H9 (cell line): ENCODE results near the gene CELF4. TPM values are rescaled to one million over a fixed set of nuclear protein-coding genes. Genes with fewer than 3 reads are reported as not detected.

Experiments
- DNase-seq: peaks from one replicate; pipeline ENCODE4 v3.0.0-alpha.2; 2017
- H2AFZ ChIP-seq: one replicate; pipeline ENCODE4 v1.6.1; 2013; ENCODE audit warnings: mild to moderate bottlenecking, low read length, control low read depth, moderate library complexity
- H2AK5ac ChIP-seq: 2 replicates; pipeline ENCODE4 v1.6.1; 2013; ENCODE audit warnings: low read length, control low read depth, mixed read lengths; ENCODE audit not compliant: insufficient read length
- H2BK120ac ChIP-seq: one replicate; pipeline ENCODE4 v1.6.1; 2013; ENCODE audit warnings: low read depth, mild to moderate bottlenecking, low read length, control low read depth, inconsistent platforms; ENCODE audit not compliant: poor library complexity, severe bottlenecking
- H2BK12ac ChIP-seq: 2 replicates; pipeline ENCODE4 v1.6.1; 2013; ENCODE audit warnings: low read length, control low read depth, mixed read lengths, low read depth; ENCODE audit not compliant: insufficient read length
- H2BK15ac ChIP-seq: 2 replicates; pipeline ENCODE4 v1.6.1; 2013; ENCODE audit warnings: low read depth, low read length, control low read depth
- H2BK20ac ChIP-seq: one replicate; pipeline ENCODE4 v1.6.1; 2013; ENCODE audit warnings: low read depth, mild to moderate bottlenecking, low read length, control low read depth, inconsistent platforms; ENCODE audit not compliant: poor library complexity, severe bottlenecking
- H2BK5ac ChIP-seq: 2 replicates; pipeline ENCODE4 v1.6.1; 2013; ENCODE audit warnings: low read length, control low read depth, mixed read lengths; ENCODE audit not compliant: insufficient read length
- H3K14ac ChIP-seq: 2 replicates; pipeline ENCODE4 v1.6.1; 2013; ENCODE audit warnings: low read length, control low read depth; ENCODE audit not compliant: insufficient read depth
- H3K18ac ChIP-seq: 2 replicates; pipeline ENCODE4 v1.6.1; 2013; ENCODE audit warnings: low read depth, mild to moderate bottlenecking, mixed read lengths, low read length, control low read depth; ENCODE audit not compliant: insufficient read length
- H3K23ac ChIP-seq: 2 replicates; pipeline ENCODE4 v1.6.1; 2013; ENCODE audit warnings: low read length, control low read depth, mixed read lengths, low read depth; ENCODE audit not compliant: insufficient read length
- H3K23me2 ChIP-seq: 2 replicates; pipeline ENCODE4 v1.6.1; 2013; ENCODE audit warnings: low read depth, mild to moderate bottlenecking, mixed read lengths, low read length, control low read depth; ENCODE audit not compliant: insufficient read length, poor library complexity, severe bottlenecking
- H3K27ac ChIP-seq: 2 replicates; pipeline ENCODE4 v1.5.1; 2013; ENCODE audit warnings: low read length, control low read depth, mixed read lengths, low read depth; ENCODE audit not compliant: insufficient read length
- H3K27me3 ChIP-seq: 2 replicates; pipeline ENCODE4 v1.6.1; 2013; ENCODE audit warnings: low read length, control low read depth, inconsistent platforms; ENCODE audit not compliant: insufficient read depth
- H3K4ac ChIP-seq: 2 replicates; pipeline ENCODE4 v1.6.1; 2013; ENCODE audit warnings: low read depth, mild to moderate bottlenecking, control low read depth, inconsistent platforms, low read length, moderate library complexity
- H3K4me1 ChIP-seq: 2 replicates; pipeline ENCODE4 v1.6.1; 2013; ENCODE audit warnings: low read length, control low read depth, inconsistent platforms; ENCODE audit not compliant: insufficient read depth
- H3K4me2 ChIP-seq: 2 replicates; pipeline ENCODE4 v1.6.1; 2013; ENCODE audit warnings: low read length, control low read depth, mixed read lengths; ENCODE audit not compliant: insufficient read length, insufficient read depth
- H3K56ac ChIP-seq: 2 replicates; pipeline ENCODE4 v1.6.1; 2013; ENCODE audit warnings: low read depth, mild to moderate bottlenecking, mixed read lengths, low read length, control low read depth; ENCODE audit not compliant: insufficient read length
- H3K79me1 ChIP-seq: 2 replicates; pipeline ENCODE4 v1.6.1; 2013; ENCODE audit warnings: low read depth, mild to moderate bottlenecking, moderate library complexity, low read length, control low read depth, inconsistent platforms; ENCODE audit not compliant: insufficient read depth, poor library complexity, severe bottlenecking
- H3K79me2 ChIP-seq: 2 replicates; pipeline ENCODE4 v1.6.1; 2013; ENCODE audit warnings: low read length, control low read depth, inconsistent platforms; ENCODE audit not compliant: insufficient read depth
- H3K9ac ChIP-seq: 2 replicates; pipeline ENCODE4 v1.6.1; 2013; ENCODE audit warnings: low read length, control low read depth, mixed read lengths; ENCODE audit not compliant: insufficient read length; ENCODE audit errors: extremely low read depth
- H3K9me3 ChIP-seq: one replicate; pipeline ENCODE4 v1.6.1; 2013; ENCODE audit warnings: low read depth, low read length, inconsistent platforms; ENCODE audit not compliant: control insufficient read depth
- H3T11ph ChIP-seq: one replicate; pipeline ENCODE4 v1.6.1; 2013; ENCODE audit warnings: mild to moderate bottlenecking, low read length, control low read depth, inconsistent platforms
- H4K20me1 ChIP-seq: one replicate; pipeline ENCODE4 v1.6.1; 2013; ENCODE audit not compliant: control insufficient read depth, insufficient read length, insufficient read depth
- H4K5ac ChIP-seq: 2 replicates; pipeline ENCODE4 v1.6.1; 2013; ENCODE audit warnings: low read depth, mild to moderate bottlenecking, mixed read lengths, low read length, control low read depth; ENCODE audit not compliant: insufficient read length
- H4K8ac ChIP-seq: replicated peaks from 2 replicates; pipeline ENCODE4 v1.6.1; 2013; ENCODE audit warnings: low read length, control low read depth, mixed read lengths, low read depth; ENCODE audit not compliant: insufficient read length
- H4K91ac ChIP-seq: 2 replicates; pipeline ENCODE4 v1.6.1; 2013; ENCODE audit warnings: low read depth, mild to moderate bottlenecking, moderate library complexity, mixed read lengths, low read length, control low read depth; ENCODE audit not compliant: insufficient read length
- H3K27ac Mint-ChIP-seq, 3 experiments: 2 replicates in 2 of 3; 3 replicates in 1 of 3; pipeline ENCODE4 v1.8.0; 2020 to 2021; ENCODE audit warnings: mixed read lengths in 3 of 3, mild to moderate bottlenecking in 1 of 3, moderate library complexity in 1 of 3
- H3K27me3 Mint-ChIP-seq: 2 replicates; pipeline ENCODE4 v1.8.0; 2021; ENCODE audit warnings: low read depth, mild to moderate bottlenecking, moderate library complexity, mixed read lengths
- H3K36me3 Mint-ChIP-seq, 3 experiments: 2 replicates in 2 of 3; 3 replicates in 1 of 3; pipeline ENCODE4 v1.8.0; 2020 to 2021; ENCODE audit warnings: low read depth in 3 of 3, mixed read lengths in 3 of 3; ENCODE audit not compliant: insufficient read depth in 1 of 3
- H3K4me1 Mint-ChIP-seq, 2 experiments: 2 replicates each; pipeline ENCODE4 v1.8.0; 2020; ENCODE audit warnings: mixed read lengths in 2 of 2
- H3K4me3 Mint-ChIP-seq, 2 experiments: 2 replicates in 1 of 2; 3 replicates in 1 of 2; pipeline ENCODE4 v1.8.0; 2020 to 2021; ENCODE audit warnings: mild to moderate bottlenecking in 2 of 2, mixed read lengths in 2 of 2, moderate library complexity in 1 of 2
- H3K9me3 Mint-ChIP-seq, 2 experiments: 2 replicates in 1 of 2; 3 replicates in 1 of 2; pipeline ENCODE4 v1.8.0; 2020; ENCODE audit warnings: mild to moderate bottlenecking in 2 of 2, mixed read lengths in 2 of 2, moderate library complexity in 1 of 2
- CTCF ChIP-seq: fragments of 200-600 bp; sonication (generic); conservative IDR thresholded peaks from 3 replicates; pipeline ENCODE4 v1.8.0; 2021; ENCODE audit warnings: antibody characterized with exemption, mild to moderate bottlenecking
- WGBS: extraction: QIAGEN DNeasy Blood & Tissue Kit; methylation state at CpG from one replicate; pipeline ENCODE4 v1.1.7; 2013; ENCODE audit warnings: missing lambda C conversion rate, low lambda C conversion rate, mixed read lengths; ENCODE audit not compliant: insufficient read length; ENCODE audit errors: extremely low coverage; 5-methylcytosine and 5-hydroxymethylcytosine counted together
- total RNA-seq: library from RNA; stranded (reverse); gene quantifications from 2 replicates; pipeline ENCODE4 v1.2.1, GENCODE V29; 2021

CELF4 gene
- total RNA-seq, 1 experiment from 2014 or later, result 1.1 TPM

GRCh38 chr18:37584217-37584616 lies 18.6 kb upstream of the CELF4 start:
- no peak overlapping the region for H4K5ac ChIP-seq
- H3K14ac ChIP-seq, result no peak overlapping the region
- TF ChIP-seq CTCF, result no peak
- no peak overlapping the region for H4K91ac ChIP-seq
- Mint-ChIP-seq H3K9me3 (no peaks in the 10 kb centered on the region), H3K36me3 (no peaks in the 10 kb centered on the region; a peak in 1 of 7 replicates), H3K4me3 (no peak overlapping the region), H3K27ac (no peak overlapping the region), H3K27me3 (peaks cover 26% of the 10 kb centered on the region), H3K4me1 (peaks cover 45 to 53% of the 10 kb centered on the region in 2 experiments)
- H3K27ac ChIP-seq, result no peak overlapping the region
- no peak overlapping the region for H3K23ac ChIP-seq
- H3K18ac ChIP-seq, result no peak overlapping the region
- no peak overlapping the region for H2BK20ac ChIP-seq
- no peaks in the 10 kb centered on the region for H3K79me2 ChIP-seq
- WGBS, result no CpG with 5 or more reads among the region's 3 CpGs
- H3K9ac ChIP-seq, result no peak overlapping the region
- no peak overlapping the region for H3K56ac ChIP-seq
- H3K4me2 ChIP-seq, result no peak overlapping the region
- H3K4me1 ChIP-seq, result peaks cover 10% of the 10 kb centered on the region
- no peak overlapping the region for H2AK5ac ChIP-seq
- H3K23me2 ChIP-seq, result no peaks in the 10 kb centered on the region
- no peaks in the 10 kb centered on the region for H3K9me3 ChIP-seq
- no peak overlapping the region for H2BK120ac ChIP-seq
- H3K79me1 ChIP-seq, result no peaks in the 10 kb centered on the region
- H3K4ac ChIP-seq, result no peak overlapping the region
- H2BK15ac ChIP-seq, result no peak overlapping the region
- no peaks in the 10 kb centered on the region for H4K20me1 ChIP-seq
- H4K8ac ChIP-seq, result no peak overlapping the region
- no peaks in the 10 kb centered on the region for H3K27me3 ChIP-seq
- no peak overlapping the region for H3T11ph ChIP-seq
- no peak overlapping the region for H2BK12ac ChIP-seq
- H2AFZ ChIP-seq, result no peak overlapping the region
- no peak for DNase-seq
- H2BK5ac ChIP-seq, result no peak overlapping the region
